HEK293T (cell line): ENCODE measurements around the gene CGNL1.

ENCODE experiments used
- CTCF ChIA-PET: fragments of 350-600 bp; formaldehyde crosslinking; extraction: SDS; loops from one replicate; lab custom pipeline; 2021; ENCODE audit warnings: antibody characterized with exemption, inconsistent platforms; lab: Yijun Ruan, JAX
- POLR2A ChIA-PET: fragments of 350-600 bp; formaldehyde crosslinking; extraction: SDS; loops from one replicate; lab custom pipeline; 2020; ENCODE audit warnings: antibody characterized with exemption, inconsistent platforms; lab: Yijun Ruan, JAX
- DNase-seq: peaks from one replicate; pipeline ENCODE4 v3.0.0; 2012; ENCODE audit warnings: mixed read lengths; ENCODE audit errors: extremely low spot score
- ARNT ChIP-seq: fragments of 450-650 bp; IDR thresholded peaks from 2 replicates; pipeline ENCODE4 v1.6.1; 2017; ENCODE audit warnings: mild to moderate bottlenecking
- BHLHE40 ChIP-seq: fragments of 450-650 bp; IDR thresholded peaks from 2 replicates; pipeline ENCODE4 v1.6.1; 2016; ENCODE audit warnings: mild to moderate bottlenecking, moderate library complexity, borderline replicate concordance
- CTBP1 ChIP-seq: fragments of 450-650 bp; IDR thresholded peaks from 2 replicates; pipeline ENCODE4 v1.6.1; 2016; ENCODE audit warnings: borderline replicate concordance
- ELF4 ChIP-seq: fragments of 450-650 bp; IDR thresholded peaks from 2 replicates; pipeline ENCODE4 v1.6.1; 2017; ENCODE audit warnings: antibody characterized with exemption
- FOXA1 ChIP-seq: fragments of 450-650 bp; IDR thresholded peaks from 2 replicates; pipeline ENCODE4 v1.6.1; 2016; ENCODE audit warnings: mild to moderate bottlenecking
- FOXK2 ChIP-seq: fragments of 450-650 bp; IDR thresholded peaks from 2 replicates; pipeline ENCODE4 v1.6.1; 2016; ENCODE audit warnings: mild to moderate bottlenecking
- FOXM1 ChIP-seq: fragments of 450-650 bp; IDR thresholded peaks from 2 replicates; pipeline ENCODE4 v1.6.1; 2017; ENCODE audit warnings: mild to moderate bottlenecking, borderline replicate concordance
- HDGF ChIP-seq: fragments of 450-650 bp; IDR thresholded peaks from 2 replicates; pipeline ENCODE4 v1.6.1; 2017; ENCODE audit warnings: antibody characterized with exemption, borderline replicate concordance
- L3MBTL2 ChIP-seq: fragments of 450-650 bp; conservative IDR thresholded peaks from 2 replicates; pipeline ENCODE4 v1.6.1; 2016; ENCODE audit warnings: mild to moderate bottlenecking
- LEF1 ChIP-seq: fragments of 450-650 bp; IDR thresholded peaks from 2 replicates; pipeline ENCODE4 v1.6.1; 2017; ENCODE audit warnings: mild to moderate bottlenecking, borderline replicate concordance
- NFRKB ChIP-seq: fragments of 450-650 bp; IDR thresholded peaks from 2 replicates; pipeline ENCODE4 v1.6.1; 2016; ENCODE audit warnings: mild to moderate bottlenecking, moderate library complexity
- SP1 ChIP-seq: fragments of 450-650 bp; IDR thresholded peaks from 2 replicates; pipeline ENCODE4 v1.6.1; 2017
- SUZ12 ChIP-seq: fragments of 450-650 bp; IDR thresholded peaks from 2 replicates; pipeline ENCODE4 v1.6.1; 2016; ENCODE audit warnings: mild to moderate bottlenecking
- TARDBP ChIP-seq: fragments of 450-650 bp; IDR thresholded peaks from 2 replicates; pipeline ENCODE4 v1.6.1; 2016
- ZNF384 ChIP-seq: fragments of 450-650 bp; IDR thresholded peaks from 2 replicates; pipeline ENCODE4 v1.6.1; 2016
- TF ChIP-seq, protein P1 (sequence below): fragments of 450-650 bp; IDR thresholded peaks from 2 replicates; pipeline ENCODE4 v1.6.1; 2016

The CGNL1 gene

GRCh38 chr15:57509965-57510364 is 133.7 kb downstream of the CGNL1 start:
- ChIA-PET POLR2A (no interaction called here), CTCF (interaction anchor here (0.6 kb wide), 1 partner anchor 17 kb away, joined by 3 read pairs; no protein-coding TSS in a partner anchor)
- DNase-seq: no peak
- no peak for TF ChIP-seq NFRKB
- no peak for TF ChIP-seq L3MBTL2
- TF ChIP-seq, protein P1, sequence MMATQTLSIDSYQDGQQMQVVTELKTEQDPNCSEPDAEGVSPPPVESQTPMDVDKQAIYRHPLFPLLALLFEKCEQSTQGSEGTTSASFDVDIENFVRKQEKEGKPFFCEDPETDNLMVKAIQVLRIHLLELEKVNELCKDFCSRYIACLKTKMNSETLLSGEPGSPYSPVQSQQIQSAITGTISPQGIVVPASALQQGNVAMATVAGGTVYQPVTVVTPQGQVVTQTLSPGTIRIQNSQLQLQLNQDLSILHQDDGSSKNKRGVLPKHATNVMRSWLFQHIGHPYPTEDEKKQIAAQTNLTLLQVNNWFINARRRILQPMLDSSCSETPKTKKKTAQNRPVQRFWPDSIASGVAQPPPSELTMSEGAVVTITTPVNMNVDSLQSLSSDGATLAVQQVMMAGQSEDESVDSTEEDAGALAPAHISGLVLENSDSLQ: no peak
- no peak for TF ChIP-seq BHLHE40
- no peak for TF ChIP-seq TARDBP

GRCh38 chr15:57510647-57511046 is 134.3 kb downstream of the CGNL1 start:
- POLR2A ChIA-PET: no interaction called here
- DNase-seq: no peak
- TF ChIP-seq, protein P1: no peak
- TF ChIP-seq ARNT: no peak
- no peak for TF ChIP-seq SP1
- TF ChIP-seq CTBP1: no peak
- no peak for TF ChIP-seq ZNF384
- no peak for TF ChIP-seq FOXM1
- CTCF ChIA-PET: interaction anchor here (0.6 kb wide), 1 partner anchor 17 kb away, joined by 3 read pairs; no protein-coding TSS in a partner anchor

- DNase-seq: no peak
- POLR2A ChIA-PET: no interaction called here
- CTCF ChIA-PET: no interaction called here
These were observed 140.2 kb downstream of the CGNL1 start for GRCh38 chr15:57516327-57517029.

DNA sequence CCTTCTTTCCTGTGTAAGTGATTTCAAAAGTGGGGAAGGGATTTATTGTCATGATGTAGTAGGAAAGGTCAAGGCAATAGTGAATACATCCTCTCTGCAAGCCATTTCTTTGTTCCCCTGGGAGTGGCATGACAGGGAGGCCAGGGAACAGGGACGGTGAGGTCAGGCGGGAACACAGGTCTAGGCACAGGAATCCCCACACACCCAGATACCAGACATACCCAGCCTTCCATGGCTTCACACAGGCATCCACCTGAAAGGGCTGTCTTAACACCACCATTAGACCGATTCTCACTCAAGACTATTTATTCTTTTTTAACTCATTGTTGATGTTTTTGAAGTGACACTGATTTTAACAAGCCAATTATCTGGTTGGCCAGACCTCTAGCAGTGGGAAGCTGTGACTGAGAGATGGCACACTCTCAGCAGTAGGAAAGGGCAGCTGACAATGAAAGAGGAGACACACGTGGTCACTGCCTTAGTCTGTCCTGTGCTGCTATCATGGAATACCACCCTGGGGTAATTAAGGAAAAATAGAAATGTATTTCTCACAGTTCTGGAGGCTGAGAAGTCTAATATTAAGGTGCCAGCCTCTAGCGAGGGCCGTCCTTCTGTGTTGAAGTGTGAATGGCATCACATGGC is 140.8 kb downstream of the CGNL1 start:
- TF ChIP-seq BHLHE40 (no peak), FOXK2 (no peak), TARDBP (no peak), CTBP1 (no peak), FOXA1 (no peak), SP1 (no peak), ZNF384 (no peak), HDGF (no peak), L3MBTL2 (no peak)
- TF ChIP-seq, protein P1: no peak
- CTCF ChIA-PET: no interaction called here
- no peak for DNase-seq
- POLR2A ChIA-PET: no interaction called here

More at GRCh38 chr15:57516327-57517029, 140.2 kb downstream of the CGNL1 start:
- TF ChIP-seq NFRKB (no peak), SP1 (no peak), BHLHE40 (no peak), CTBP1 (no peak), ARNT (no peak), ZNF384 (no peak)
- TF ChIP-seq, protein P1: no peak

DNA sequence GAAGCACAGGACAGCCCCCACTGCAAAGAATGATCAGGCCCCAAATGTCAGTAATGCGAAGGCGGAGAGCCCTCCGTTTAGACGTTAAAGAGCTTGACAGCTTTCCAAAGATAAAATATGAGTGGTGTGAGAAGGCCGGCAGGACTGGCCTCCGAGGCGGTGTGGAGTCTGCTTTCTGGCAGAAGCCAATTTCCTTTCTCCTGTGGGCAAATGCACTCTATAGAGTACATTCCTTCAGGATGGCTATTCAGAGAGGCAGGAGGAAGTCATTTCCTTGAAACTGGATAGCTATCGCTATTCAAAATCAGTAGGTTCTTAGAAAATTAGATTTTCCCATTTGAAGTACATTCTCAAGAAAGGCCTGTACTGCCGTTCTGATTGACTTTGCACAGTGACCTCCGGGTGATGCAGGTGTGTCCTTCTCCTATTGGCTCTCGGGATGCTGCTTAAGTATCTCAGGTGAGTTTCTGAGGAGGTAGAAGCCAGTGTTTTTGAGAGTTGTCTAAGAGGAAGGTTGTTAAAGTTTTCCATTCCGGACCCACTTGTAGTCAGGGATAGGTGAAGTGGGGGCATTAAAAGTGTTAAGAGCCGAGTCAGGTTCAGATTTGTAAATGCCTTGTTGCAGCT is 142.6 kb downstream of the CGNL1 start:
- TF ChIP-seq L3MBTL2 (no peak), NFRKB (no peak), ARNT (no peak), TARDBP (no peak), CTBP1 (no peak), FOXM1 (no peak), ZNF384 (no peak), FOXA1 (no peak), FOXK2 (no peak), ELF4 (no peak), HDGF (no peak), LEF1 (no peak), BHLHE40 (no peak), SUZ12 (no peak), SP1 (no peak)
- TF ChIP-seq, protein P1: no peak
- ChIA-PET POLR2A (no interaction called here), CTCF (interaction anchor here (0.6 kb wide), 1 partner anchor 10 kb away, joined by 3 read pairs; no protein-coding TSS in a partner anchor)
- DNase-seq: no peak
